Astrocyte of the hippocampus (primary cell): ENCODE measurements around the gene ZG16.

Source experiments
- DNase-seq: peaks from one replicate; pipeline ENCODE4 v3.0.0; 2011; ENCODE audit warnings: low read depth, low spot score

Gene ZG16

DNA sequence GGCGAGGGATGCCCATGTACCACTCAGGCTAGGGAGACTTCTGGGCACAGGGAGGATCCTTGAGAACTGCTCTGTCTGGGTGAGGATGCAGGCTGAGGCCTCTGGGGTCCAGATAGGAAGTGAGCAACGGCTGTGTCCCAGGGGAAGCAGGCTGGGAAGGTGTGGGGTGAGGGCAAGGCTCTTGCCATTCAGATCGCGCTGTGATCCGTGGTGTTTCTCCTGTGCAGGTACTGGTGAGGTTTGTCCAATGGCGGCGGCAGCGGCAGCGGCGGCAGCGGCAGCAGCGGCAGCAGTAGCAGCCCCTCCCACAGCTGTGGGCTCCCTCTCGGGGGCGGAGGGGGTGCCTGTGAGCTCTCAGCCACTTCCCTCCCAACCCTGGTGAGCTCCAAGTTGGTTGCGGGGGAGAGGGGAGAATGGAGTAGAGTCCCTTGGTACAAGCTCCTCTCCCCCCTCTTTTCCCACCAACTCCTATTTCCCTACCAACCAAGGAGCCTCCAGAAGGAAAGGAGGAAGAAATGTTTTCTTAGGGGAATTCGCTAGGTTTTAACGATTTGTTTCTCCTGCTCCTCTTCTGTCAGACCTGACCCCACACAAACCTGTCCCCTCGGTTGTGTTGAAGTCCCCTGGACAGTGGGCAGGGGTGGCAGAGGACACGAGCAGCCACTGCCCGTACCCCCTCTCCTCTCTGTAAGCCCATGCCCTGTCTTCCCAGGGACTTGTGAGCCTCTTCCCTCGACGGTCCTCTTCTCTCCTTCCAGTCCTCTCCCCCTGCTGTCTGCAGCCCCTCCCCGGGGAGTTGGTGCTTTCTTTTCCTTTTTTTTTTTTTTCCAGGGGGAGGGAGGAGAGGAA is 32.0 kb downstream of the ZG16 start:
- peak; percentile 43 for DNase-seq

GRCh38 chr16:29810699-29811169 is 32.7 kb downstream of the ZG16 start:
- no peak for DNase-seq

DNA sequence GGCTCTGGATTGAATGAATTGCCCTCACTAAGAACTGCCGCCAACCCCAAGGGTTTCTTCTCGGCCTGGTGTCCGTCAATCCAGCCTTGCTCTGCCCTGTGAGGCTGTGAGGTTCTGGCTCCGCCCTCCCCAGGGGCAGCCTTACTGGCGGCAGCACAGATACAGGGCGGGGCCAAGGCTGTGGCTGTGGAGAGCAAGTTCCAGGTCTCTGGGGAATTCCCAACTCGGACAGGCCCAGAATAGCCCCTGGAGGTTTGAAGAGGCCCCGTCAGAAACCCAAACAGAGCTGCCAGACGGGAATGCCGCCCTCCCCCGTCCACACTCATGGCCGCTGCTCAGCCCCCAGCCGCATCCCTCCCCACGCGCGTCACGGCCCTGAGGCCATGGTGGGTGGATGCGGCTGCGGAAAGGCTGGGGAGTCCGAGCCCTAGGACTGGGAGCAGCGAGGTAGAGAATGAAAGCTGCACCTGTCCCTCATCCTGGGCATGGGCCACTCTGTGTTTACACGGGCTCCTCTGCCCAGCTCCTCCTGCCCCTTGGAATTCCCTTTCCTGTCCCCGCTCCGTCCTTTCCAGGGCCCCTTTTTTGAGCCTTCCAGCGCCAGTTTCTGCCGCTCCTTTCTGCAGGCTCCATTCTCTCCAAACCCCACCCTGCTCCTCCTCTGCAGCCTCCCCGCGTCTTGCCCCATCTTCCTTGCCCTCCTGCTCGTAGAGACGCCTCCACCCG is 33.3 kb downstream of the ZG16 start:
- peak; percentile 99 for DNase-seq

DNA sequence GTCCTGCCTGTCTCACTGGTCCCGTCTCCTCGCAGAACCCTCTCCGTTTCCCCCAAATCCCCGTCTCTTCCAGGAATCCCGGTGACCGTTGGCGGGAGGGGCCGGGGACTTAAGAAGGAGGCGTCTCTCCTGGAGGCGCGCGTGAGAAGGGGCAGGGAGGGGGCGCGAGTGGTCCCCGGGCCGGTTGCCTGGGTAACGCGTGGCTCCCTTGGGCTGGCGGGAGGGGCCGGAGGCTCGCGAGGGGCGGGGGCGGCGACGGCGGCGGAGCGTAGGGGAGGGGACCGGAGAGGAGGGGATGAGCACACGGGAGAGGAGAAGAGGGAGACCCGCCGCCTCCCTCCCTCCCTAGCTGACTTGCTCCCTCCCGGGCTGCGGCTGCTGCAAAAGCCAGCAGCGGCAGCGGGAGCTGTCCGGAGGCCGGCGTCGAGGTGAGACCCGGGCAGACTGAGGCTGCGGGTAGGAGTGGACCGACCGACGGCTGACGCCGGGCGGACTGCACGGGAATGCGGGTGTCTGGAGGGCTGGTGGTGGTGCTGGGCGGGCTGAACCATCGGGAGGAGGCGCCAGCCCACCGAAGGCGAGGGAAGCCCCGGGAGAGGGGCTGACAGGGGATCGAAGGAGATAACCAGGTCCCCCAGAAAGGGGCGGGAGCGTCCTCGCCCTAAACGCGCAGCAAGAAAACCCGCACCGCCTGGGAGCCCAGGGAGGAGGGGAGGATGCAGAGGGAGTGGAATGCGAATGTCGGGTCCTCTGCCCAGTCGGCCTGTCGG is 34.0 kb downstream of the ZG16 start, which contains the start of gene PRRT2:
Gene PRRT2, plus strand, starts transcription at position 298 of the 770 bp plus-strand sequence. CDS start 862 bp downstream, outside the sequence.
- peak; percentile 79 for DNase-seq

GRCh38 chr16:29812754-29813643 is 34.9 kb downstream of the ZG16 start:
- DNase-seq: no peak

GRCh38 chr16:29813644-29814562 is 35.8 kb downstream of the ZG16 start:
- DNase-seq: no peak

DNA sequence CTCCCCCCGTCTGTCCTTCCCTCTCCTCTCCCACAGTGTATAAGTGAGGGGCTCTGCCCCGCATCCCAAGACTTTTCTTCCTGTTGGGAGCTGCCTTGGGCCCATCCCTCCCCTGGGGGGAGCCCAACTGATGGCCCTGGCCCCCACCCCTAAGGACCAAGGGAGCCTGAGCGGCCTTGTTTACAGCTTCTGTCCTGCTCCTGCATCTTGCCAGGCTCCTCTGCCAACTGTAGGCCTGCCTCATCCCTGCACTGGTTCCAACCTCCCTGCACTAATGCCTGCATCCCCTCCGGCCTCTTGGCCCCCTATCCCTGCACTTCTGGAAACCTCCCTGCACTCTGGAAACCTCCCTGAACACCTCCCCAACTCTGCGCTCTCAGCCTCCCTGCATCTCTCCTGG is 36.5 kb downstream of the ZG16 start:
- DNase-seq: no peak

DNA sequence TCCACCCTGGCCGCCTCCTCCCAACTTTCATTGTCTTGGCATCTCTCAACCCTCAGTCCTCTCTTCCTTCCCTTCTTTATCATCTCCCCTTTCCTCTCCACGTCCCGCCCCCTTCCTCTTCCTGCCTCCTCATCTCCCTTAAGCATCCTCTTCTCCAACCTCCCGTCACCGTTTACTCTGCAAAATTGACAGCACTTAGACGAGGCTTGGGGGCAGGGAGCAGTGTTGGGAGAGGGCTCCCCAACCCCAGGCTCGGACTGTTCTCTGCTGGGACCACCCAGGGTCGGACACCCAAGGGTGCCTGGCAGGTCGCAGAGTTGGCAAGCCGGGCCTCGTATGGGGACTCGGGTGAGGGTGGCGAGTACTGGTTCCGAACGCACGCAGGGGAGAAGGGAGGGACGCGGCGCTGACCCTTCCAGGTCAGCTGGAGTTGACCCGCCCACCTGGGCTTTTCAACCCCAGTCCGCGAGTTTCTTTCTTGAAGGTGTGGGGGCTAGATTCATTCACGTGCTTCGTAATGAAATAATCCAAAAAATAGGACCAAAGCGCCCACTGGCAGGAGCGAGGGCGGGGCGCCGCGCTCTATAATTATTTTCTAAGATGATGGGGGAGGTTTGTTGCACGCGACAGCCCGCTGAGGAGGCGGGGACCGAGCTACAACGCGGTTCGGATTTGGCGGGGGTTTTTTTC is 37.1 kb downstream of the ZG16 start:
- DNase-seq: peak; percentile 28

DNA sequence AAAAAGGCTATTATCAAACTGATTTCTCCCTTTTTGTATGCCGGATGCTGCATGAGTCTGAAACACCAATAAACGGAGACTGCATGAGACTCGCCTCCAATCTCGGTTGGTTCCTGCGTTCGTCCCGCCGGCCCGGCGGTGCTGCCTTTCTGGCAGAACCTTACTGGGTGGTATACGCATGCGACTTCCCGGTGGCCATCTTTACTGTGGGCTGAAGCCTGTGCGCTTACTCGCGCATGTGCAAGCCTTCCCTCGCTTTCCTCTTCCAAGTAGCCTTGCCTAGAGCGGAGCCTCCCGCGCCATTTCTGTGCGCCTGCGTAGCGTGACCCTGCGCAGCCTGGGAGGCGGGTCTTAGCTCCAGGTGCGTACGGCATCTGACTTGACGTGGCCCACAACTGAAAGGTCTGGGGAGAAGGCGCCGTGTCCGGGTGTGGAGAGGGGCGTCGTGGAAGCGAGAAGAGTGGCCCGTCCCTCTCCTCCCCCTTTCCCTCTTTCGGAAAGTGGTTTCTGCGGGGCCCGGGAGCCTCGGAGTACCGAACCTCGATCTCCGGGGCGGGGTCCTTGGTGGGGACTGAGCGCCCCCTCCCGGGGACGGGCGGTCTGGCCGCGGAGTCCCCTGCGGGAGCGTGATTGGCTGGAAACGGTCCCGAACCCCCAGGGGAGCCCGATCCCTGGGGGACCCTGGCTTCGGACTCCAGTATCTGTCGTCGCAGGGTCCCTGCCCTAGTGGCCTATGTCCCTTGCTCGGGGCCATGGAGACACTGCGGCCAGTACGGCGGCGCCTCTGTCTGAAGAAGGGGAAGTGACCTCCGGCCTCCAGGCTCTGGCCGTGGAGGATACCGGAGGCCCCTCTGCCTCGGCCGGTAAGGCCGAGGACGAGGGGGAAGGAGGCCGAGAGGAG is 38.0 kb downstream of the ZG16 start, which contains the start of gene PAGR1:
Gene PAGR1, plus strand, starts transcription at position 360 of the 901 bp plus-strand sequence. Its CDS starts 374 bp downstream, at position 734.
- peak; percentile 100 for DNase-seq

GRCh38 chr16:29816694-29817441 is 38.8 kb downstream of the ZG16 start:
- DNase-seq: peak; percentile 81

- DNase-seq: no peak
These were observed 40.0 kb downstream of the ZG16 start for GRCh38 chr16:29818082-29818481.

DNA sequence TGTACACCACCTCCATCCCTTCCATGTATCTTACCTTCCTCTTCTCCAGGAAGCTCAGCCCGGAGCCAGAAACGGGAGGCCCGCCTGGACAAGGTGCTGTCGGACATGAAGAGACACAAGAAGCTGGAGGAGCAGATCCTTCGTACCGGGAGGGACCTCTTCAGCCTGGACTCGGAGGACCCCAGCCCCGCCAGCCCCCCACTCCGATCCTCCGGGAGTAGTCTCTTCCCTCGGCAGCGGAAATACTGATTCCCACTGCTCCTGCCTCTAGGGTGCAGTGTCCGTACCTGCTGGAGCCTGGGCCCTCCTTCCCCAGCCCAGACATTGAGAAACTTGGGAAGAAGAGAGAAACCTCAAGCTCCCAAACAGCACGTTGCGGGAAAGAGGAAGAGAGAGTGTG is 41.5 kb downstream of the ZG16 start:
- DNase-seq: no peak

DNA sequence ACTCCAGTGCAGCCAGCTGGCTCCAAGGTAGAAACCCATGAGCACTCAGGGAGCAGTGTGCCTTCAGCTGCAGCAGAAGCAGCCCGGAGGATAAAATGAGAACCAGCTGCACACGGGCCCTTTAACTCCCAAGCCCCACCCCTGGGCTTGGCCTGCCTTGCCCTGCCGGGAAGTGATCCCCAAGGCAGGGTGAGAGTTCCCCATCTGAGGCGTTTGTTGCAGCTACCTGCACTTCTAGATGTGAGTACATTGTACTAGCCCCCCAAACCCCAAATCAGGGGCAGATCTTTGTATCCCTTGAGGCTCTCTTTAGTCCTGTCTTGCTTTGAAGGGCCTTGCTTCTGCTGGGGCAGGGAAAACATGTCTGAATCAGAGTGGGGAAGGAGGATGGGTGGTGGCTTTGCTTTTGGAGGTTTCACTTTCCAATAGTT is 42.2 kb downstream of the ZG16 start, which contains the start of gene MVP:
Gene MVP, plus strand, starts transcription at position 192 of the 431 bp plus-strand sequence. CDS start 10,088 bp downstream, outside the sequence.
- DNase-seq: peak; percentile 71

DNA sequence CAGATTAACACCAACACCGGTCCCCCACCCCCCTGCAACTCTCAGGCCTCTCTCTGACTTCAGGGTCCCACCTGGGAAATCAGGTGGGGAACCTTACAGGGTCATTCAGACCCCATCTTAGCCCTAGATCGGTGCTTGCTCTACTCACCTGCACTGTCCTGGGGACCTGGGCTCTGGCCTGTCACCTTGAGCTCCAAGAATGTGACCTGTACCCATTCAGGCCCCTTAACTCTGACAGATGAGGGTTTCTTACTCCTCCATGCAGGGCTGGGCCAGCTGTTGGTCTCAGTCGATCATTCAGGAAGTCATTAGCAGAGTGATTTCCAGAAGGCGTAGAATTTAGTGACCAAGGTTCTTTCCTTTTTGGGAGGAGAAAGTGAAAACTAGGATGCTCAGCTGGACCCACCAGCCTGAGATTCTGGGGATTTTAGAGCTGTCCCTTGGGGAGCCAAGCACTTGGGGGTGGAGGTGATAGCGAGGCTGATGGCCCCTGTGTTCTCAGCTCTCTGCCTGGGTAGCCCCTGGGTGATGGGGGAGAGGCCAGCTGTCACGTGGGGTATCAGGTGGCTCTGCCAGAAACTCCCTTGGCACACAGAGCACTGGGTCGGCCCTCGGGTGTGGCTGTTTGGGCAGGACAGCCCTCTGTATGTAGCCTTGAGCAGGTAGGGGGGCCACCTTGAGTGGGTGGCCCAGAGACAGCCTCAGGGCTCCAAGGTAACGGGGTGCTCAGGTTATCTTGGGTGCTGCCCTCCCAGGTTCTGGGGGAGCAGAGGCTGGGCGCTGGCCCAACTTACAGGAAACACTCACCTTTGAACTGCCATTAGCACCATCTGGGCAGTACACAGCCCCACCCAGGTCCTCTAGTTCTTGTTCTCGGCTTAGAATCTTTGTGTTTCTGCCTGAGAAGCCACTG is 42.9 kb downstream of the ZG16 start:
- DNase-seq: peak; percentile 35

DNA sequence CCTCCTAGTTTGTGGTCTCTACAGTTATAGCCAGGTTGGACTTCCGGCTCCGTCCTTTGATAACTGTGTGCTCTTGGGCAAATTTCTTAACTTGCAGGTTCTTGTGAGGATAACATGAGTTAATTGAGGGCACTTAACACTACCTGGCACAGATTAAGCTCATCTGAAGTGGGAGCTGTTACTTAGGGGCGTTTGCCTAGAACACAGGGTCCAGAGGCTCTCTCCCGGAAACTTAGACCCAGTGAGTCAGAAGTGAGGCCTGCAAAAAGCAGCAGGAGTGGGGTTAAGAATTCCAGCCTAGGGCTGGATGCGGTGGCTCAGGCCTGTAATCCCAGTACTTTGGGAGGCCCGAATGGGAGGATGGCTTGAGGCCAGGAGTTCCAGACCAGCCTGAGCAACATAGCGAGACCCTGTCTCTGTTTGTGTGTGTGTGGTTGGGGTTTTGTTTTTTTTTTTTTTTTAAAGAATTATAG is 43.6 kb downstream of the ZG16 start:
- DNase-seq: peak; percentile 82
